Inflammatory macrophage treated with lipopolysaccharide for 1 hour (primary cell): ENCODE results near the gene GMDS.

Experiments
- DNase-seq, 2 donors: peaks; one replicate each; pipeline ENCODE4 v3.0.0-alpha.2; 2020 to 2022

The GMDS gene

DNA sequence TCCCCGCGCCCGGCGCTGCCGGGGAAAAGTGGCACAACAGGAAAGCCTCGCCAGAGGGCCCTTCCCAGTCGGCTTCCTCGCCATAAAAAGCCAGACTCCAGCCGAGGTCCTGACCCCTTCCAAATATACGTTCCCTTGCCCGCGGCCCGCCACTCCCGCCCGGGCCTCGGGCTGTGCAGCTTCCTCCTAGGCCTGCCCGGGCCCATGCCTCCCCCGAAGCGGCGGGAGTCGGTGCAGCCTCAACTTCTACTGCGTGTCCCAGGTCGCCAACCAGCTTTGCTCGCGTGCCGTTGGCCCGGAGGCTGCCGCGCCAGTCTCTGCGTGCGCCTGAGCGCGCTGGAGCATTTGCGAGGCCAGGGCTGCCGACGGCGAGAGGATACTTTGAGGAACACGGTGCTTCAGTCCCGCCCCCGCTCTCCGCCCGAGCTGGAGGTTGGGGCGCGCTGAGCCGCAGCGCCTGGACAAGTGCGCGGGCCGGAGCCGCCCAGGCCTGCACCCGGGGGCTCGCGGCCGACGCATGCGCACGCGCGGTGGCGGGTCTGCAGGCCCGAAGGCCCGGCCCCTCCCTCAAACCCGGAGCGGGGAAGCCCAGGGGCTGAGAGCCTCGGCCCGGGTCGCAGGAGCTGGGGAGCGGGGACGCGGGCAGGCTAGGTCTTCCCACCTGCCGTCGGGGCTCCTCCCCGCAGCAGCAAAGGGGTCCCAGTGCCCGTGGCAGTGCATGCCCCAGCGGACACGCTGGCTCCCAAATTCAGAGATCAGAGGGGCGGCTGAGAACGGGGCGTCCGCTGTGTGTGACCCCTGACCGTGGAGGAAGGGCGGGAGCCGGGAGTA lies 625.5 kb downstream of the GMDS start:
- DNase-seq, result peak in 1 of 2 donors; percentile 35

DNA sequence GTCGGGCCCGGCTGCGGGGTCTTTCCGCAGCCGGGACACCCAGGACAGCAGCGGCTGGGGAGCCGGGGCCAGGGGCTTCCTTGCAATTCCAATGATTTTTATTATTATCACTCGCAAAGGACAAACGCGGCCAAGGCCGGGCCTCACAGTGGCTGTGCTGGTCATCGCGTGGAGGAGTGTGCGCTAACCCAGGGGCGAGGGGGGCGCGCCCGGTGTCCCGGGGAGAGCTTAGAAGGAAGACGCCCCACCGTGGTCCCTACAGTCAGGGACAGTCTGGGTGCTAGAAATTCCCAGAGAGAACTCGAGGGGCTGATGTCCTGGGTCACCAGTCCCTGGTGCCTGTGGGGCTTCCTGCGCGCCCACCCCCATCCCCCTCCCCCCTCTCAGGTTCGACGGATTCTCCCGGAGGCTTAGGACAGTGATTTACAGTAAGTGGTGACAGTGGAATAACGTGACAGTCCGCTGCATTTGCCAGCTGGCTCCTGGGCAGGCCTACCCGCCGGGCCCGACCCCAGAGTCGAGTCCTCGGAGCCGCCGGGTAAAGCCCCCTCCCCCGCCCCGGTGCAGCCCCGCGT lies 626.2 kb downstream of the GMDS start:
- DNase-seq, result no peak

- no peak for DNase-seq
These were observed 626.9 kb downstream of the GMDS start for GRCh38 chr6:1618311-1619097.

DNA sequence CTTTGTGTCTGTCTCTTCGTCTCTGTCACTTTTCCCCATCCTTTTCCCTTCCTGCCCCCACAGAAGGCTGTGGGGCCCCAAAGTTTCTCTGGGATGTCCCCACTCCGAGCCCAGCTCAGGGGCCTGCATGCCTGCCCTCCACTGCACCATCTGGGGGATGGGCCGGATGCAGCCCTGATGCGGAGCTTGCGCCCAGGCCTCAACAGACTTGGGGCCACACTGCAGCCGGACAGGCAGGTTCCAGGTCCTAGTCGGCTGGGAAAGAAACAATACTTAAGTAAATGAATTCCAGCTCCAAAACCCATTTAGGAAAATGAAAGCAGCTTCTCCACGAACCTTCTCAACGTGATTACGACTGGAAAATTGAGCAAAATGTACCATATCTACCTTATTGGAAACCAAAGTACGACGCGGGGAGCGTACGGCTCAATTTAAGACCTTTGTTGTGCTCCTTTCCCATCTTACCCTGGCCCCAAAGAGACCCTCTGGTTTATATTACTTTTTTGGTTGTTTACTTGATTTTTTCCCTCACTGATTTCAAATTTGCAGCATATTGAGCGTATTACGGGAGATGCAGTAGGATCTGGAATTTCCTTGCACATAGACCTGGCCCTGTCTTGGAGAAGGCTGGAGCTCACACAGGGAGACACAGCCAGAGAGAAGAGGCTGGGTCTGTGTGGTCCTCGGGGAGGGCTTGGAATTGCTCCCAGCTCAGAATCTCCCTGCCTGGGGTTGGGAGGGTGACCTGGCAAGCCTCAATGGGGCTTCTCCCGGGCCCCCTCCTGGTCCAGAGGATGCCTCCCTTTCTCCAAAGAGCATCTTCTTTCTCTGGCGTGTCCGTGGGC lies 627.7 kb downstream of the GMDS start:
- DNase-seq, result no peak

DNA sequence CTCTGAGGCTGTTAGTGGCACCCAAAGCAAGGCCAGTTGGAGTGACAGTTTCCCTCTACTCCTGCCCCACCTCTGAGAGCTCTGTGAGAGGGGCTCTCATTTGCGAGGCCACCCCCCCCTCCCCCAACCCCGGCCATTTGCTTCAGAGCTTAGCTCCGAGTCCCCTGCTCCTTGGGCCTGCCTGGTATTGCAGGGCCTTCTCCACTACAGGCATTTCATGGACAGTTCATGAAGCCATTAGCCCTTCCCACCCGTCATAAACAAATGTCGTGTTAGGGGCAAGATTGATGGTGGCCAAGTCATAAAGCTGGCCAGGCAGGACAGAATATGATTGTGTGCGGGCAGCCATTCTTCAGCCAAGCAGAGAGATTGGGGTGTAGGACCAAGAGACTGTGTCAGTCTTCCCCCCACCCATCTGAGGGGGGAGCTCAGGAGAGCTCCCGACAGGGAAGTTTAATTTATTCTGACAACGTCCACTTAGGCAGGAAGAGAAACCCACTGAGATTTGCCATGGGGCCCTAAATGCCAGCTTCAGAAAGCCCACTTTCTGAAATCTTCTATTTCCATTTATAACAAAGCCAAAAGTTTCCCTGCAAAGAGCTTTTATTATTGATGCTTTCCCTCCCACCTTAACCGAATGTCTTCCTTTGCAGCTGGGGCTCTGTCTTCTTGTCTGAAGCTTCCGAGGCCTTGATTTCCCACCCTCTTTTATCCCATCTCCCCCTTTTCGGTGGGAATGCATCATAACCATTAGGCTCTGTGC lies 628.5 kb downstream of the GMDS start:
- no peak for DNase-seq

GRCh38 chr6:1615853-1616420 lies 629.5 kb downstream of the GMDS start:
- DNase-seq, result no peak

GRCh38 chr6:1615151-1615852 lies 630.1 kb downstream of the GMDS start:
- no peak for DNase-seq

- no peak for DNase-seq
These were observed 630.8 kb downstream of the GMDS start for GRCh38 chr6:1614448-1615150.

DNA sequence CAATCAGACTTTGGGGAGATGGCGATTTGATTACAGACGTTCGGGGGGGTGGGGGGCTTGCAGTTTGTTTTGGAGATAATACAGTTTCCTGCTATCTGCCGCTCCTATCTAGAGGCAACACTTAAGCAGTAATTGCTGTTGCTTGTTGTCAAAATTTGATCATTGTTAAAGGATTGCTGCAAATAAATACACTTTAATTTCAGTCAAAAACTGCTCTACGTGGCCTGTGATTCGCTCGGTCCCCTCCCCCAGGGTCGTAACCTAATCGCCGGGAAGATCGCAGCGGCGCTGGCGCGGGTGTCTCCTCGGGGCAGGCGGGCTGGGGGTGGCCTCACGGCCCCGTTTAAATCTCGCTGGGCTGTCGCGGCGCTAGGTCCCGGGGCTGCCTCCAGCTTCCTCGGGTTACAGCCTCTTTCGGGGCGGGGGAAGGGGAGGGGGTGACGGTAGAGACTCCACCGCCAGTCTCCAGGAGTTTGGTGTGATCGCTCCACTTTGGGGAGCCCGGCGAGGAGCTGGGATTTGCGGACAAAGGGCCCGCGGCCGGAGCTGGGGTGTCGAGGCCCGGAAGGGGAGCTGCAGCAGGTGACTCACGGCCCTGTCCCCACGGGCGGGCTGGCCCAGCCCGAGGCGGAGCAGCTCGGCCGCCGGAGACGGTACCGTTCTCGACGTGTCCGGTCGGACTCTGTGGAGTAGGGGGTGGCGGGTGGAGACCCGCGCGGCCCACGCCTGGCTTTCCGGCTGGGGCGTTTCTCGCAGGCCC lies 631.5 kb downstream of the GMDS start:
- no peak for DNase-seq

GRCh38 chr6:1613346-1613687 lies 632.1 kb downstream of the GMDS start:
- no peak for DNase-seq

GRCh38 chr6:1612974-1613306 lies 632.5 kb downstream of the GMDS start:
- DNase-seq, result no peak

GRCh38 chr6:1612299-1612973 lies 633.0 kb downstream of the GMDS start:
- no peak for DNase-seq

GRCh38 chr6:1611572-1612298 lies 633.7 kb downstream of the GMDS start:
- DNase-seq, result no peak

DNA sequence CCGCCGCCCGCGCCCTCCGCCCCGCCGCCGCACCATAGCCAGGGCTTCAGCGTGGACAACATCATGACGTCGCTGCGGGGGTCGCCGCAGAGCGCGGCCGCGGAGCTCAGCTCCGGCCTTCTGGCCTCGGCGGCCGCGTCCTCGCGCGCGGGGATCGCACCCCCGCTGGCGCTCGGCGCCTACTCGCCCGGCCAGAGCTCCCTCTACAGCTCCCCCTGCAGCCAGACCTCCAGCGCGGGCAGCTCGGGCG lies 634.2 kb downstream of the GMDS start:
- no peak for DNase-seq

- no peak for DNase-seq
These were observed 634.7 kb downstream of the GMDS start for GRCh38 chr6:1610497-1611321.

DNA sequence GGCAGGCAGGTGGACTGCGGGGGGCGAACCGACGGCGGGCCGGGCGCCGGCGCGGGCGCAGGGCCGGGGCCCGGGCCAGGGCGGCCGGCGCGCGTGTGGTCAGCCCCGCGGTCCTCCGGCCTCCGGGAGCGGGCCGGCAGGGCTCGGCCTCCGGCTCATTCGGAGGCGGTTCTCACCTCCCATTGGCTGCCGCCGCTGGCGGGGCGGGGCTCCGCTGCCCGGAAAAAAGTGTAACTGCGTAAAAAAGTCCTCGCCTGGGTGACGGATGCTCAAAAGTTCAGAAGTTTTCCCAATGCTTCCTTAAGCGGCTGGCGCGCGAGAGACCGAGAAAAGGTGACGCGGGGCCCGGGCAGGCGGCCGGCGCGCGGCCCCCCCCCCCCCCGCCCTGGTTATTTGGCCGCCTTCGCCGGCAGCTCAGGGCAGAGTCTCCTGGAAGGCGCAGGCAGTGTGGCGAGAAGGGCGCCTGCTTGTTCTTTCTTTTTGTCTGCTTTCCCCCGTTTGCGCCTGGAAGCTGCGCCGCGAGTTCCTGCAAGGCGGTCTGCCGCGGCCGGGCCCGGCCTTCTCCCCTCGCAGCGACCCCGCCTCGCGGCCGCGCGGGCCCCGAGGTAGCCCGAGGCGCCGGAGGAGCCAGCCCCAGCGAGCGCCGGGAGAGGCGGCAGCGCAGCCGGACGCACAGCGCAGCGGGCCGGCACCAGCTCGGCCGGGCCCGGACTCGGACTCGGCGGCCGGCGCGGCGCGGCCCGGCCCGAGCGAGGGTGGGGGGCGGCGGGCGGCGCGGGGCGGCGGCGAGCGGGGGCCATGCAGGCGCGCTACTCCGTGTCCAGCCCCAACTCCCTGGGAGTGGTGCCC lies 635.5 kb downstream of the GMDS start, which contains the start of gene FOXC1:
Gene FOXC1, plus strand, starts transcription at position 268 of the 849 bp plus-strand sequence. Its CDS starts 531 bp downstream, at position 799.
- DNase-seq, result peak; percentile 68 to 81
